Coronary artery (tissue), 2 donors: Measurements from ENCODE around the gene CIBAR2.

Source experiments
- DNase-seq: peaks from one replicate; pipeline ENCODE4 v3.0.0-alpha.2; 2017; ENCODE audit warnings: low spot score
- H3K27ac ChIP-seq, 2 donors: fragments of 200-600 bp; sonication (generic); one replicate each; pipeline ENCODE4 v1.5.1; 2016 to 2019
- H3K4me3 ChIP-seq: fragments of 200-600 bp; sonication (generic); 2 replicates; pipeline ENCODE4 v1.5.1; 2016; ENCODE audit warnings: mild to moderate bottlenecking, moderate library complexity
- TF ChIP-seq, protein P1 (sequence below): fragments of 200-600 bp; sonication (generic); IDR thresholded peaks from one replicate; pipeline ENCODE4 v1.5.1; 2019; ENCODE audit warnings: antibody characterized with exemption

Gene CIBAR2

DNA sequence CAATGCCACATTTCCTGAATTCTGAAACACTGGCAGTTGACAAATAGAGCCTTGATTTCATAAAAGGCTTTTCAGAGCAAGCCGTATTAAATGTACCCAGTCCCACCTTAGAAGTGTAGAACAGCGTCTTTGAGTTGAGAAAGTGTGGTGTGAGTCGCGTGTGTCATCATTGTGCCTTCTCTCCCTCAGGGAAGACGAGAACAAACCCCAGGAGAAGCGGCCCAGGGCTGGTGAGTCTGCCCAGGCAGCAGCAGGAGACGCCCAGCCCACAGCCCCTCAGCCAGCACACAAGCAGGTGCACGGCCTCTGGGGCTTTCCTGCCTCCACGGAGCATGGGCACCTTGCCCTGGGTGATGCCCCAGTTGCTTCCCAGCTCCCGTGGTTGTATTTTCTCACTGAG, 34.0 kb downstream of the CIBAR2 start:
- Histone ChIP-seq H3K4me3 (no peak overlapping the region), H3K27ac (no peak overlapping the region)
- TF ChIP-seq, protein P1, sequence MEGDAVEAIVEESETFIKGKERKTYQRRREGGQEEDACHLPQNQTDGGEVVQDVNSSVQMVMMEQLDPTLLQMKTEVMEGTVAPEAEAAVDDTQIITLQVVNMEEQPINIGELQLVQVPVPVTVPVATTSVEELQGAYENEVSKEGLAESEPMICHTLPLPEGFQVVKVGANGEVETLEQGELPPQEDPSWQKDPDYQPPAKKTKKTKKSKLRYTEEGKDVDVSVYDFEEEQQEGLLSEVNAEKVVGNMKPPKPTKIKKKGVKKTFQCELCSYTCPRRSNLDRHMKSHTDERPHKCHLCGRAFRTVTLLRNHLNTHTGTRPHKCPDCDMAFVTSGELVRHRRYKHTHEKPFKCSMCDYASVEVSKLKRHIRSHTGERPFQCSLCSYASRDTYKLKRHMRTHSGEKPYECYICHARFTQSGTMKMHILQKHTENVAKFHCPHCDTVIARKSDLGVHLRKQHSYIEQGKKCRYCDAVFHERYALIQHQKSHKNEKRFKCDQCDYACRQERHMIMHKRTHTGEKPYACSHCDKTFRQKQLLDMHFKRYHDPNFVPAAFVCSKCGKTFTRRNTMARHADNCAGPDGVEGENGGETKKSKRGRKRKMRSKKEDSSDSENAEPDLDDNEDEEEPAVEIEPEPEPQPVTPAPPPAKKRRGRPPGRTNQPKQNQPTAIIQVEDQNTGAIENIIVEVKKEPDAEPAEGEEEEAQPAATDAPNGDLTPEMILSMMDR = no peak
- no peak for DNase-seq

DNA sequence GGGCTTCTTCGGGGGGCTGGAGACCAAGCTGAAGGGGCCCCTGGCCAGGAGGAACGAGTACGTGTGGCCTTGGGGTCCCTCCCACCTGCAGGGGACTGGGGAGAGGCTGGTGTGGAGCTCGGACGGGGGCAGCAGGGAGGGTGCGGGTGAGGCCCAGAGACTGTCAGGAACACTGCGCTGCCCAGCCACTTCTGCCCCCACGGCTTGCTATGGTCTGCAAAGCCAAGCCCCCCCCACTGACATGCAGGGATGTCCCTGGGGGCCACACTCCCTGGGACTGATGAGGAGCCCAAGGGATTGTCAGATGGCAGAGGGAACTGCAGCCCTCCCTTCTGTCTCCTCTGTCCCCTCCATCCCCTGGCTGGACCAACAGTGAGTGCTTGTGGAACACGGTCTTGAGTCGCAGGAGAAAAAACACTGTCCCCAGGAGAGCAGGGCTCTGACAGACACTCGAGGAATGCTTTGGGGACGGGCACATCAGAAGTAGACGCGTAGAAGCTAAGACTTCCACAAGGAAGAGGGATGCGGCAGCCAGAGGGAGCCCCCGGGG, 34.6 kb downstream of the CIBAR2 start:
- no peak overlapping the region for H3K4me3 ChIP-seq
- TF ChIP-seq, protein P1 = no peak
- H3K27ac ChIP-seq = no peak overlapping the region
- no peak for DNase-seq

DNA sequence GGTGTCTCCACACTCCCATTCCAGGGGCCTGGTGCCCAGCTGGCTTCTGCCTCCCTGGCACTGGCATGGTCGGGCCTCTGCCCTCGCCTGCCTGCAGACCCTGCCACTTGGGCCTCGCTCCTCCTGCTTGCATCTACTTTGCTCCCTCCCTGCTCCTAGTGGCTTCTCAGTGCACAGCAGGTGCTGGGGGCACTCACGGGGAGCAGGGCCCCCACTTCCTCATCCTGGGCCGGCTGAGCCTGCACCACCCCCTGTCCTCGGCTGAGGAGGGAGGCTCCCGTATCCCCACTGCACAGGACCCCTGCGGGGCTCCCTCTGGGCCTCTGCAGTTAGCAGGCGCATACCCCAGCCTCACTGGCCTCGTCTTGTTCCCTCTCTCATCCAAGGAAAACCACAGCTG, 35.2 kb downstream of the CIBAR2 start:
- Histone ChIP-seq H3K27ac (no peak overlapping the region), H3K4me3 (no peak overlapping the region)
- TF ChIP-seq, protein P1 = no peak
- DNase-seq = no peak

DNA sequence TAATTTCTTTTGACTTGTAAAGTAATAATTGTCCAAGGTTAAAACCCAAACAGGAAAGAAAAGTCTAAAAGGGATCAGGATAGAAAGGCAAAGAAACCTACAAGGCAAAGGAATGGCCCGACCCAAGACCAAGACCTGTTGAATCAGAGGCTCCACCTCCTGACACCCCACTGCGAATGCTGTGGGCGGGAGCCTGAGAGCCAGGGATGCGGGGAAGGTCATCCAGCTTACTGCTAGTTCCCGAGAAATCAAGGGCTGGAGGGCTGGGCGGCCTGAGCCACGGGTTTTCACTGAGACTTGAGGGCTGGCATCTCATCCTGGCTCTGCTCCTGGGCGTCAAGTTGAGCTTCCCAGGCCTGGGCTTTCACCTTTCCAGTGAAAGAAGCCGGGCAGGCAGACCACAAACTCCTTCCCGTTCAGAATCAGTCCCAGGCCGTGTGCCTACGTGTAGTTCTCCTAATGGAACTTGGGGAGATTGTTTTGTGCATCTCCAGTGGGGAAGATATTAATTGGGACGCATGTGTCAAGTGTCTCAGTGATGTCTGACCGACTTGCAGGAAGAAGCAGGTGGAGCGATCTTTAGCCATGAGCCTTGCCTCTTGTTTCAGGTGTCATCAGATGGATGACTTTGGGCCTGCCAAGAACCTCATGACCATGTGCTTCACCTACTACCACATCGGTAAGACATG, 36.9 kb downstream of the CIBAR2 start:
- no peak overlapping the region for H3K4me3 ChIP-seq
- DNase-seq = no peak
- no peak overlapping the region for H3K27ac ChIP-seq
- TF ChIP-seq, protein P1 = no peak

DNA sequence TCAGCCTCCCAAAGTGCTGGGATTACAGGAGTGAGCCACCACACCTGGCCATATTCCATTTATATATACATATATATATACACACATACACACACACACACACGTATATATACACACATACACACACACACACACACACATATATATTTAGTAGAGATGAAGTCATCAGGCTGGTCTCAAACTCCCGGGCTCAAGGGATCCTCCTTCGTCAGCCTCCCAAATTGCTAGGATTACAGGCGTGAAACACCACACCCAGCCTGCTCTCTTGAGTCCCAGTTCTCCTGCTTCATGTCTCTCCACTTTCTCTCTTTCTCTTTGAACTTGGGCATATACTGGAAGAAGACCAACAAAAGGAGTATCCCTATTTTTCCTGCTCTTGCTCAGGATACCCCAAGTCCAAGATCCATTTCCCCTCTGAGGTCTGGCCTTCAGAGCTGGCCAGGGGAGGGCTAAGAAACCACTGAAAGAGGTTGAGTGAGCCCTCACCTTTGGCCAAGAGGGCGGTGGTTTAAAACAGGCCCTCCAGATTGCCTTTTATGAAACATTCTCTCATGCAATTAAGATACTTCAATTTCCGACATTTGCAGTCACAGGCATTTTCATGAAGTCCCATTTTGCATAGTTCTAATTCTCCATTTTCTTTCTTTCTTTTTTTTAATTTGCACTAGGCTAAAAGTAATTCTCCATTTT, 37.9 kb downstream of the CIBAR2 start:
- no peak for DNase-seq
- Histone ChIP-seq H3K4me3 (no peak overlapping the region), H3K27ac (no peak overlapping the region)
- TF ChIP-seq, protein P1 = no peak

DNA sequence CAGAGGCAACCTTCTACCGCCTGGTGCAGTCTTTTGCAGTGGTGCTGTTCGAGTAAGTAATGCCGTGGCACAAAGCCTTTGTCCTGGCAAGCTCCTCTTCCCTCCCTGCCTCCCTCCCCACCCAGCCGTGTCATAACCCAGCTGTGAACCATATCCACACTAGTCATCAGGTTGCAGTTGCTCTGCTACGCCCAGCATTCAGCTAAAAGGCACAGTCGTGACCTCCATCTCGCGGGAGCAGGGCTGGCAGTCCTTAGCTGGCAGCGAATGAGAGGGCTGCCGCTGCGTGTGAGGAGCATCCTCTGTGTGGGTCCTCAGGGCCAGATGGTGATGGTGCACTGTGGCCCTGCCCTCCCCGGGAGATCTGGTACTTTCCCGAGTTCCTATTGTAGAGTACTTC, 39.3 kb downstream of the CIBAR2 start:
- TF ChIP-seq, protein P1 = no peak
- H3K27ac ChIP-seq = no peak overlapping the region
- DNase-seq = no peak
- H3K4me3 ChIP-seq = no peak overlapping the region
